PFSK-1 (cell line): Measurements from ENCODE around the gene PFAS.

ENCODE experiments used
- FOXP2 ChIP-seq: optimal IDR thresholded peaks from 2 replicates; pipeline ENCODE3; 2011; ENCODE audit warnings: borderline replicate concordance, control low read depth, inconsistent platforms; ENCODE audit not compliant: insufficient read depth; ENCODE audit errors: extremely low read length, extremely low read depth
- POLR2AphosphoS5 ChIP-seq: IDR thresholded peaks from 2 replicates; pipeline ENCODE4 v1.6.1; 2012; ENCODE audit warnings: low read depth, mild to moderate bottlenecking, control low read depth, low read length, moderate library complexity
- REST ChIP-seq, 2 experiments: IDR thresholded peaks; 2 replicates each; pipeline versions ENCODE4 v1.6.1 to v1.8.0; 2011 to 2012; ENCODE audit warnings: low read depth in 2 of 2, low read length in 2 of 2, control low read depth in 1 of 2, inconsistent platforms in 1 of 2, mild to moderate bottlenecking in 1 of 2, moderate library complexity in 1 of 2; ENCODE audit not compliant: insufficient read depth in 1 of 2

DNA sequence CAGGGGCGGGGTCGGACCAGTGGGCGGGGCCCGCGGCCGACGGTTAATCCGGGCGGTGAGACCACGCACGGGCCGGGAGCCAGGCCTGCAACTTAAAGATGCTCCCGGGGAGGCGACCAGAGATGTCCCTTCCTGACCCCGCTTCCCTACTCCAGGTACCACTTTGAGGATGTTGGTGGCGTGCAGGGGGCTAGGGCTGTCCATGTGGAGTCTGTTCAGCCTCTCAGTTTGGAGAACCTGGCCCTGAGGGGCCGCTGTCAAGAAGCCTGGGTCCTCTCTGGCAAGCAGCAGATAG lies 40.0 kb downstream of the PFAS start:
- TF ChIP-seq POLR2AphosphoS5 (no peak), REST (IDR thresholded peaks at IDR 0.05; ENCODE audit: insufficient read depth in 1 of 2, low read depth in 2 of 2, low read length in 2 of 2) (no peak), FOXP2 (no peak)
